Endodermal cell (in vitro differentiated cells): ENCODE measurements around the gene EIF4E3. TPM values are rescaled to one million over a fixed set of nuclear protein-coding genes. Genes with fewer than 3 reads are reported as not detected.

Experiments used
- DNase-seq: peaks from one replicate; pipeline ENCODE4 v3.0.0-alpha.2; 2017
- H3K27ac ChIP-seq: 2 replicates; pipeline ENCODE4 v1.5.1; 2013; ENCODE audit warnings: mild to moderate bottlenecking, low read depth, low read length, moderate library complexity
- H3K27me3 ChIP-seq: 2 replicates; pipeline ENCODE4 v1.6.1; 2013; ENCODE audit warnings: mild to moderate bottlenecking, low read length, moderate library complexity; ENCODE audit not compliant: insufficient read depth, control insufficient read depth, poor library complexity, severe bottlenecking
- H3K36me3 ChIP-seq: 2 replicates; pipeline ENCODE4 v1.7.0; 2013; ENCODE audit warnings: mild to moderate bottlenecking, low read length, moderate library complexity; ENCODE audit not compliant: control insufficient read depth, insufficient read depth
- H3K4me1 ChIP-seq: one replicate; pipeline ENCODE4 v1.7.0; 2013; ENCODE audit warnings: low read length; ENCODE audit not compliant: control insufficient read depth, insufficient read depth
- H3K4me3 ChIP-seq: 2 replicates; pipeline ENCODE4 v1.5.1; 2013; ENCODE audit warnings: mild to moderate bottlenecking, low read length, moderate library complexity
- H3K9ac ChIP-seq: 2 replicates; pipeline ENCODE4 v1.6.1; 2013; ENCODE audit warnings: mild to moderate bottlenecking, low read length, moderate library complexity; ENCODE audit not compliant: poor library complexity, severe bottlenecking; ENCODE audit errors: extremely low read depth
- H3K9me3 ChIP-seq: 2 replicates; pipeline ENCODE4 v1.6.1; 2013; ENCODE audit warnings: mild to moderate bottlenecking, low read length, moderate library complexity; ENCODE audit not compliant: control insufficient read depth
- H3K27ac Mint-ChIP-seq: 2 replicates; pipeline ENCODE4 v1.8.0; 2020; ENCODE audit warnings: mixed read lengths
- H3K27me3 Mint-ChIP-seq: 2 replicates; pipeline ENCODE4 v1.8.0; 2021; ENCODE audit warnings: mild to moderate bottlenecking, mixed read lengths; ENCODE audit not compliant: insufficient read depth
- H3K36me3 Mint-ChIP-seq: 2 replicates; pipeline ENCODE4 v1.8.0; 2020; ENCODE audit warnings: low read depth, mixed read lengths
- H3K4me1 Mint-ChIP-seq: 2 replicates; pipeline ENCODE4 v1.8.0; 2020; ENCODE audit warnings: mixed read lengths
- H3K4me3 Mint-ChIP-seq: 2 replicates; pipeline ENCODE4 v1.8.0; 2020; ENCODE audit warnings: mild to moderate bottlenecking, moderate library complexity, mixed read lengths
- H3K9me3 Mint-ChIP-seq: 2 replicates; pipeline ENCODE4 v1.8.0; 2020; ENCODE audit warnings: mild to moderate bottlenecking, mixed read lengths
- WGBS, 2 experiments: methylation state at CpG; one replicate each; pipeline versions ENCODE4 v1.1.5 to v1.1.7; 2013; ENCODE audit warnings: missing lambda C conversion rate in 2 of 2, mixed read lengths in 1 of 2; ENCODE audit not compliant: insufficient coverage in 1 of 2, insufficient read length in 1 of 2; 5-methylcytosine and 5-hydroxymethylcytosine counted together
- total RNA-seq, 2 donors: library from RNA; stranded (reverse); fragmentation: NEBNext Ultra II Directional in 1 of 2; extraction: Animal tissue kit (Norgen Biotek cat#: 25700) in 1 of 2; gene quantifications; 2 replicates in 1 of 2; 3 replicates in 1 of 2; pipeline ENCODE4 v1.2.1, GENCODE V29; 2021
- TF ChIP-seq, protein P1 (sequence below): fragments of 200-600 bp; sonication (generic); conservative IDR thresholded peaks from 2 replicates; pipeline ENCODE4 v1.5.0; 2021; ENCODE audit warnings: antibody characterized with exemption, mild to moderate bottlenecking

Gene EIF4E3
- total RNA-seq, 2 donors from 2014 or later: 1.9 to 5.5 TPM

DNA sequence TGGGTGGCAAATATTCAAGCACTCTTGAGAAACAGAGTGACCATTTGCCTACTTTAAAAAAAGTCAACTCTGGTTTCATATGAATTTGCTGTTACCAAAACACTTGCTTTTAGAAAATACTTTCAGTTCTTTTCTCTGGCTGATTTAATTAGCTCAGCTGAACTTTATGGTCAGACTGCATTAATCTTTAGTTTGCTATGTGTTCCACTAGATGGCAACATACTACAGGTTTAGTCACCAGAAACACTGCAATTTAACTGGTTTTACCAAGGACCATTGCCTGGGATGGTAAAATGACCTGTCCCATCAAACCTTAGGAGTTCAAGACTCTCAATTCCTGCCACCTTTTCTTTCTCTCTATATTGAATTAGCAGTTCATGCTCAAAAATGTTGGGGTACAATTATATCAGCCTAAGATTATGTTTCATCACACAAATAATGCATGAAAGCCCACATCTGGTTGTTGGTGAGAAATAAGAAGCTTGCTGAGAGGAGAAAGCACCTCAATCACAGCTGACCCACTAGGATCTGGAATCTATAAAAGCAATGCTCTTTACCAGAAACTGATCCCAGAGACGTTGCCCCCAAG is 14.2 kb downstream of the EIF4E3 start:
- Mint-ChIP-seq H3K9me3 (no peaks in the 10 kb centered on the region), H3K4me1 (peaks cover 3% of the 10 kb centered on the region), H3K27ac (no peak overlapping the region), H3K27me3 (peaks cover 6% of the 10 kb centered on the region), H3K4me3 (no peak overlapping the region), H3K36me3 (no peaks in the 10 kb centered on the region)
- no peaks in the 10 kb centered on the region for H3K4me1 ChIP-seq
- H3K9me3 ChIP-seq: no peaks in the 10 kb centered on the region
- H3K9ac ChIP-seq: no peak overlapping the region
- 60% methylated on average over 1 of the region's 1 CpG; no CpG with 5 or more reads in 1 of the 2 experiments for WGBS, 2 experiments
- TF ChIP-seq, protein P1, sequence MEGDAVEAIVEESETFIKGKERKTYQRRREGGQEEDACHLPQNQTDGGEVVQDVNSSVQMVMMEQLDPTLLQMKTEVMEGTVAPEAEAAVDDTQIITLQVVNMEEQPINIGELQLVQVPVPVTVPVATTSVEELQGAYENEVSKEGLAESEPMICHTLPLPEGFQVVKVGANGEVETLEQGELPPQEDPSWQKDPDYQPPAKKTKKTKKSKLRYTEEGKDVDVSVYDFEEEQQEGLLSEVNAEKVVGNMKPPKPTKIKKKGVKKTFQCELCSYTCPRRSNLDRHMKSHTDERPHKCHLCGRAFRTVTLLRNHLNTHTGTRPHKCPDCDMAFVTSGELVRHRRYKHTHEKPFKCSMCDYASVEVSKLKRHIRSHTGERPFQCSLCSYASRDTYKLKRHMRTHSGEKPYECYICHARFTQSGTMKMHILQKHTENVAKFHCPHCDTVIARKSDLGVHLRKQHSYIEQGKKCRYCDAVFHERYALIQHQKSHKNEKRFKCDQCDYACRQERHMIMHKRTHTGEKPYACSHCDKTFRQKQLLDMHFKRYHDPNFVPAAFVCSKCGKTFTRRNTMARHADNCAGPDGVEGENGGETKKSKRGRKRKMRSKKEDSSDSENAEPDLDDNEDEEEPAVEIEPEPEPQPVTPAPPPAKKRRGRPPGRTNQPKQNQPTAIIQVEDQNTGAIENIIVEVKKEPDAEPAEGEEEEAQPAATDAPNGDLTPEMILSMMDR: peak; percentile 84
- no peak overlapping the region for H3K4me3 ChIP-seq
- no peaks in the 10 kb centered on the region for H3K36me3 ChIP-seq
- H3K27ac ChIP-seq: no peak overlapping the region
- H3K27me3 ChIP-seq: peaks cover 12% of the 10 kb centered on the region
- no peak for DNase-seq

DNA sequence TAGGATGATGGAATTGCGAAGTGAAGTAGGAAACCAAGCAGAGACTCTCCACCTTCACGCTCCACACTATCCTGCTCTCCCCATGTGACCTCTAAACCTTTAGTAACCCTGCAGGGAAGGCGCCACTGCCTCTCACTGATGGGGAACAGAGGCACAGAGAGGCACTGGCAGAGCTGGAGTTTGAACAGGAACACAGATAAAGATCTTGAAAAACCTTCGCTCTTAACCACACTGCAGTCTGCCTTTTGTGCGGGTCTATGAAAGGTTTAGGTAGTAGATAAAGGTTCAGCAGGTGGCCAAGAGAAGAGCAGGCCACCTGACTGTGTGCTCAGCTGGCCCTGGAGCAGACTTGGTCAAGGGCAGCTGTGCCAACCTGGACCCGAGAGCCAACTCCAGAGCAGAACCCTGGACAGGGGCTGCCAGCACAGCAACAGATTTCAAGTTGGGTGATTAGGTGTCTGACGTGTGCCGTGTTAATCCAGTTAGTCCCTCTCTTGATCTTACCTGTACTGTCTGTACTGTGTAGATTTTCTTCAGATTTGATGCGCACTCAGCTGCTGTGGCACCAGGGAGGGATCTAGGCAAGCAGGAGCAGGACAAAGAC is 15.2 kb downstream of the EIF4E3 start:
- H3K27ac ChIP-seq: no peak overlapping the region
- no peaks in the 10 kb centered on the region for H3K36me3 ChIP-seq
- no peaks in the 10 kb centered on the region for H3K27me3 Mint-ChIP-seq
- TF ChIP-seq, protein P1: no peak
- peaks cover 4% of the 10 kb centered on the region for H3K27me3 ChIP-seq
- no peaks in the 10 kb centered on the region for H3K9me3 ChIP-seq
- H3K27ac Mint-ChIP-seq: no peak overlapping the region
- H3K9ac ChIP-seq: no peak overlapping the region
- peaks cover 3% of the 10 kb centered on the region for H3K4me1 Mint-ChIP-seq
- H3K9me3 Mint-ChIP-seq: no peaks in the 10 kb centered on the region
- H3K4me3 ChIP-seq: no peak overlapping the region
- WGBS, 2 experiments: 91 to 96% methylated on average over 9 of the region's 9 CpGs
- H3K4me1 ChIP-seq: no peaks in the 10 kb centered on the region
- DNase-seq: no peak
- no peaks in the 10 kb centered on the region for H3K36me3 Mint-ChIP-seq
- H3K4me3 Mint-ChIP-seq: no peak overlapping the region

DNA sequence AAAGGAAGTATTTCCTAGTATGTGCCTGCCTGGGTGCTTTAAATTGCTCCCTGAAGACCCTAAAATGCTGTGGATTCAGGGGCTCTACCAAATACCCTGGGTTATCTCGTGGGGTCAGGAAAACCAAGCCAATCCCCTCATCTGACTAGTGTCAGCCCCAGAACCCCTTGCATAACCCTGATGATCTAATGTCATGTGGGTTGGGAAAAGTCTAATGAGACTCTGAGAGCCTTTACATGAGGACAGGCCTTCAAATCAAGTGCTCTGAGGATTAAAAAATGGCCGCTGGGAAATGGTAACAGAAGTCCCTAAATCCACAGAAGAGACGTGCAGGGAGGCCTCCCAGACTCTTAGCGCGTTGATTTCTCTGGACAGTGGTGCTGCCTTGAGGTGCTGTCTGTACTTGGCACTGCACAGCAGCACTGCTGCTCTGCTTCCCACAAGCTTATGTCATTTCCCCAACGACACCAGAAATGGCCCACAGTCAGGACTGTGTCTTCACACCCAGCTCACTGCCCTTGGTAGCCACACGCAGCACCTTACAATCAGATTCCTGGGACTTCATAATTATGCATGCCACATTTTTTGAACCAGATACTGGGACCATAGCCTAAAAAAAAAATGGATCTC is 16.6 kb downstream of the EIF4E3 start:
- Histone ChIP-seq H3K36me3 (no peaks in the 10 kb centered on the region), H3K27ac (no peak overlapping the region), H3K9ac (no peak overlapping the region), H3K4me3 (no peak overlapping the region), H3K27me3 (no peaks in the 10 kb centered on the region), H3K4me1 (no peaks in the 10 kb centered on the region), H3K9me3 (no peaks in the 10 kb centered on the region)
- no peak overlapping the region for H3K27ac Mint-ChIP-seq
- H3K4me1 Mint-ChIP-seq: peaks cover 5% of the 10 kb centered on the region
- 92 to 93% methylated on average over 7 of the region's 7 CpGs for WGBS, 2 experiments
- H3K9me3 Mint-ChIP-seq: no peaks in the 10 kb centered on the region
- TF ChIP-seq, protein P1: no peak
- no peaks in the 10 kb centered on the region for H3K27me3 Mint-ChIP-seq
- H3K36me3 Mint-ChIP-seq: no peaks in the 10 kb centered on the region
- H3K4me3 Mint-ChIP-seq: no peak overlapping the region
- no peak for DNase-seq
